IPS-11a (cell line): ENCODE measurements around the gene PRR5.
A peak's percentile ranks its signal among the peaks of the same experiment; 100 is the strongest.

ENCODE experiments used
- H3K4me3 ChIP-seq: one replicate; pipeline ENCODE4 v1.5.1; 2013; ENCODE audit warnings: low read depth, low read length, control low read depth

The PRR5 gene

DNA sequence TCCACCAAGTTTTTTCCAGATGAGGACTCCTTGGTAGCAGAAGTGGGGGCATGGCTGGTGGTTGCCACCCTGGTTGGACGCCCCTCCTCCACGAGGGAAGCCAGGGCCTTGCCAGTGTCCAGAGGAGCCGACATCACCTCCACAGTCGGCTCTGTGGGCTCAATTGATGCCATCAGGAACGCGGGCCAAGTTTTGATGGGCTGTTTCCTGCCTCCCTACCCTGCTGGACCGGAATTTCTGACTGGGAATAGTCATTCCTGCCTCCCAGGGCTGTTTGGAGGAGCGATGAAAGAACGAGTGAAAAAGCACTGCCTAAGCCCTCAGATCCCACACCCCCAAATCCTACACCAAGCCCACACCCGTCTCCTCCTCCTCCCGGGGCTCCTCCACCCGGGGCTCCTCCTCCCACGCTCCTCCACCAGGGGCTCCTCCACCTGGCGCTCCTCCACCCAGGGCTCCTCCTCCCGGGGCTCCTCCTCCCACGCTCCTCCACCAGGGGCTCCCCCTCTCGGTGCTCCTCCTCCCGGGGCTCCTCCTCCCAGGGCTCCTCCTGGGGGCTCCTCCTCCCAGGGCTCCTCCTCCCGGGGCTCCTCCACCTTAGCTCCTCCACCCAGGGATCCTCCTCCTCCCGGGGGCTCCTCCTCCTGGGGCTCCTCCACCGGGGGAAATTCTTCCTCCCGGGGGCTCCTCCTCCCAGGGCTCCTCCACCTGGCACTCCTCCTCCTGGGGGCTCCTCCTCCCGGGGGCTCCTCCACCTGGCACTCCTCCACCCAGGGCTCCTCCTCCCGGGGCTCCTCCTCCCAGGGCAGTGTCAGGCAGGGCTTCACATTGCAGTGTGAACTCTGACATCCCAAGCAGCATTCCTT is 10.0 kb upstream of the PRR5 start:
- H3K4me3 ChIP-seq: no peak overlapping the region

DNA sequence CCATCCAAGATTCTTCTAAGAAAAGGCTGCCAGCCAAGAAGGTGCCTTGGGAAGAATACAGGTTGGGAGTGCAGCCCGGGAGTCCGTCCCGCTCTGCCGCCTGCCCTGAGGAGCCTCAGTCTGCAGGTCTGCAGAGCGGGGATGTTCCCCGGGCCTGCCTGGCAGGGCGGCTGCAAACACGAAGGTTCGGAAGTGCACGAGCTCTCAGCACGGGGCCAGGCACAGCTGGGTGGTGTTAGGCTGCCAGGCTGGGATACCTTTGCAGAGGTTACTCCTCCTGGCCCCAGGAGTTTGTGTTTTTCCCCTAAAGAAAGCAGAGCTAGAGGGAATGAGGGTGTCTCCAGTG is 9.4 kb upstream of the PRR5 start:
- no peak overlapping the region for H3K4me3 ChIP-seq

DNA sequence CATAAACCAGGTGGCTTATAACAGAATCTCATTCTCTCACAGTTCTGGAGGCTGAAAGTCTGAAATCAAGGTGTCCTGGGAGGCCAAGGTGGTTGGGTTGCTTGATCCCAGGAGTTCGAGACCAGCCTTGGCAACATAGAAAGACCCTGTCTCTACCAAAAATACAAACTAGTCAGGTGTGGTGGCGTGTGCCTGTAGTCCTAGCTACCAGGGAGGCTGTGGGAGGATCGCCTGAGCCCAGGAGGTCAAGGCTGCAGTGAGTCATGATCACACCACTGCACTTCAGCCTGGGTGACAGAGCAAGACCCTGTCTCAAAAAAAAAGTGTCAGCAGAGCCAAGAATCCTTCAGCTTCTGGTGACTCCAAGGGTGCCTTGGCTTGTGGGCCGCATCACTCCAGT is 8.9 kb upstream of the PRR5 start:
- no peak overlapping the region for H3K4me3 ChIP-seq

DNA sequence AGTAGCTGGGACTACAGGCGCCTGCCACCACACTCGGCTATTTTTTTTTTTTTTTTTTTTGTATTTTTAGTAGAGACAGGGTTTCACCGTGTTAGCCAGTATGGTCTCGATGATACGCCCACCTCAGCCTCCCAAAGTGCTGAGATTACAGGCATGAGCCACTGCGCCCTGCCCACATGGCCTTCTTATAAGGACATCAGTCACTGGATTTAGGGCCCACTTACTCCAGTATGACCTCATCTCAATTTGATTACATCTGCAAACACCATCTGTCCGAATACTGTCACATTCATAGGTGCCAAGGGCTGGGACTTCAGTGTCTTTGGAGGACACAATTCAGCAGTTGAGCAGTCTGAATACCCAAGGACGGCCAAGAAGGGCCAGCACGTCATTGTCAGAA is 8.2 kb upstream of the PRR5 start:
- no peak overlapping the region for H3K4me3 ChIP-seq

DNA sequence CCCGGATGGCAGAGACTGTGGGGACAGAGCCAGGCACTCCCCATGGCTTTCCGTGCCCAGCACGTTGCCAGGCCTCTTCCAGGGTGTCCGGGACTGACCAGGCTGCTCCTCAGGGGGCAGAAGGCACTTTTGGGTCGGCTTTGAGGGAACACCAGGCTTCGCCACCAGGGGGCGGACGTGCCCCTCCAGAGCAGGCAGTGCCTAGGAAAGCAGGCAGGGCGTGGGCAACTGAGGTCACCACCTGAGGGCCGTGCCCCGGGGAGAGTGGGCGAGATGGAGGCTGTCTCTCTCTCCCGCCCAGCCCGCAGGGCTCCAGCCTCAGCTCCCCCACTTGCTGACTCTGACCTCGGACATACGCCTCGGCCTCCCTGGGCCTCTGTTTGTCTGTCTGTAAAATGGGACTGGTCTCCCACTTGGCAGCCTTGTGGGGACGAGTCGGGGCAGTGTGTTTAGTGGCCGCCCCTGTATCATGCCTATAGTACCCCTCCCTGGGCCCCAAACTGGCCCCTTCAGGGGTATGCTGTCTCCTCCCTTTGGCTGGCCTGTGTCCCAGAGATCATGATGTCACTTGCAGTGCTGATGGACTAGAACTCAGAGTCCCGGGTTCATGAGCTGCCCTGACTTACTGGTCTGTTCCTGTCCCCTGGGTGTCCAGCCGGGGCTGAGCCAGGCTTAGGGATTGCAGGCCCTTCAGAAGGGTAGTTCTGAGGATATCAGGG is 4.4 kb upstream of the PRR5 start:
- no peak overlapping the region for H3K4me3 ChIP-seq

DNA sequence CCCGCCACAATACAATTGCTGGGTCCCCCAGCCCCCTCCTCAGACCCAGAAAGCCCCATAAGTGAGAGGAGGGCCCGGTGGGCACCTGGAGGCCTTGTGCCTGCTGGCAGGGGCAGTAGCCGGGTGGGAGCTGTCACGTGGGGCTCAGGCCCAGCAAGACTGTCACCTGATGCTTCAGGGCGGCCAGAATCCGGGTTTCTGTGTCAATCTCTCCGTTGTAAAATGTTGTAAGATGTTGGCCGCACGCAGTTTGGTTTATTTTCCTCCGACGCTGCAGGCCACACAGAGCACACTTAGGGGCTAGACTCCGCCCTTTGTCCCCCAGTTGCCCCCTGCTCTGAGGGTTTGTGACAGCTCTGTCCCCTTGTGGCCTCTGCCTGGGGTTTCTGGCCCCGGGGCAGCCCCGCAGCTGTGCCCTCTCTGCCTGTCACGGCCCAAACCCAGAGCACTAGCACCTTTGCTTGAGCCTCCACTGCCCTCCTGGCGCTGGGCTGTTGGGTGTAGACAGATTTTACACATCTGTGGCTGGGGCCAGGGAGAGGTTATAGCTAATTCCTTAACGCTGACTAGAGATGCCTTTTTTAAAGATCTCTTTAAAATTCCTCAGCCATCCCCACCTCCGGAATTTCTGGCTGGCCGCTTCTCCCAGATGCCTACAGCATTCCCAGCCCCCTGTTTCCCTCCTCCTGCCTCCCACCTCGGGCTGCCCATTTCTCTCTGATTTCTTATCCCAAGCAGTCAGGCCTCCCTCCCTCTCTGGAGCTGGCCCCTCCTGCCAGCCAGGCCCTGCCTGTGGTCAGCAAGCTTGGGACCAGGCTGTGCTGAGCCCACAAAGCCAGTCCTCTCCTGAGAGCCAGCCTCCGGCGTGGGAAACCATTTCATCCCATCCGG is 3.2 kb upstream of the PRR5 start:
- no peak overlapping the region for H3K4me3 ChIP-seq

DNA sequence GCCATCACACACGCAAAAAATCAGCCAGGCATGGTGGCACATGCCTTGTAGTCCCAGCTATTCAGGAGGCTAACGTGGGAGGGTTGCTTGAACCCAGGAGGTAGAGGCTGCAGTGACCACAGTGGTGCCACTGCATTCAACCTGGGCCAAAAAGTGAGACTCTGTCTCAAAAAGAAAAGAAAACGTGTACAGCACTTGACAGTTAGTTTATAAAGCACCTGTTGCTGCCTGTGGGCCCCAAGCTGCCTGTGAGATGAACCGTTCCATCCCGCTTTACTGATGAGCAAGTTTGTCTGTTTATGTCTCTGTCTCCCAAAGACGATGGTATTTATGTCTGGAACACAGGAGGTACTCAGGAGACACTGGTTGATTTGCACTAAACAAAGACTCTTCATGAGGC is 1.5 kb upstream of the PRR5 start:
- H3K4me3 ChIP-seq: no peak overlapping the region

DNA sequence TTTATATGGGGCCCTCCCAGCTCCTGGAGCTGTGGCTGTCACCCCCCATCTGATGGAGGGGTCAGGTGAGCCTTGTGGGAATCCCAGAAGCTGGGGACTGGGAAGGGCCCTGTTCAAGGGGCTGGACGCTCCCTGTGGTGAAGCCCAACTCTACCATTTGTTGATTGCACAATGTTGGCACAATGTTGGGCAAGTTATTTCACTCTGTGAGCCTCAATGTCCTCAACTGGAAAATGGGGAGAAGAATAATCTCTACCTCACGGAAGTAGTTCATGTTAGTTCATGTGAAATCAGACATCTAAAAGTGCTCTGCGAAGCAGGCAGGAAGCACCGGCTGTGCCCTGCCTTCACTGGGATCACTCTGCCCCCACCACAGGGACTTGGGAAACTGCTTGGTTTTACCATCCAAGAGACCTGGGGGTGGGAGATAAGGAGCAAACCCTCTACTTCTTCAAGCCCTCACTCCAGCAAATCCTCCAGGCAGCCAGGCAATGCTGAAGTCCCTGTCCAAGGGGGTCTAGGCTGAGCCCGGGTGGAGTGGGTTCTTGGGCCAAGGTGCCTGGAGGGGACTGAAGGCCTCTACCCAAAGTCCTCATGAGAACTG is 715 bp upstream of the PRR5 start:
- no peak overlapping the region for H3K4me3 ChIP-seq

DNA sequence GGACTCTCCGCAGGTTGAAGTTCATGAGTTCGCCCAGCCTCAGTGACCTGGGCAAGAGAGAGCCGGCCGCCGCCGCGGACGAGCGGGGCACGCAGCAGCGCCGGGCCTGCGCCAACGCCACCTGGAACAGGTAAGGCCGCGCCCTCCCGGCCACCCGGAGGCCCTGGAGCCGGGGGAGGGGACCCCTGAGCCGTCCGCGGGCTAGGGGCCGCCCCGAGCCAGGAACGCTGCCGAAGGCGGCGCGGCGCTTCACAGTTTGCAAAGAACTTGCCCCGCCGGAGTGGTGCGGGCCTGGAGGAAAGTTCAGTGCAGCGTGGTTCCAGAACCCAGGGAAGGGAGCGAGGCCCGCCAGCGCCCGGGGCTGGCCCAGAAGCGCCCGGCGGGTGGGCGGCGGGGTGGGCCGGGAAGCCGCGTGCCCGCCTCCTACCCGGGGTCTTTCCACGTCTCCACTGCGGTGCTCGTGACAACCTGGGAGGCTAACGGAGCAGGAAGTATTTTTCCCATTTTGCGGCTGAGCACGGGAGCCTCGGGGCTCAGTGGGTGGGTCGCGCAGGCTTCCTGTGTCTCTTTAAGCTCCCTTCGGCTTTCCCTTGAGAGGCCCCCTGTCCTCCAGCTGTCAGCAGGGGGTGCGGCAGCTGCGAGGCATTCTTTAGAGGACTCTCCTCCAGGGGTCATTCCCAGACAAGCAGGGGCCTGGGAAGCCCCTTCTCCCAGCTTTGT is 635 bp downstream of the PRR5 start:
- H3K4me3 ChIP-seq: peak overlapping the region; percentile 58

DNA sequence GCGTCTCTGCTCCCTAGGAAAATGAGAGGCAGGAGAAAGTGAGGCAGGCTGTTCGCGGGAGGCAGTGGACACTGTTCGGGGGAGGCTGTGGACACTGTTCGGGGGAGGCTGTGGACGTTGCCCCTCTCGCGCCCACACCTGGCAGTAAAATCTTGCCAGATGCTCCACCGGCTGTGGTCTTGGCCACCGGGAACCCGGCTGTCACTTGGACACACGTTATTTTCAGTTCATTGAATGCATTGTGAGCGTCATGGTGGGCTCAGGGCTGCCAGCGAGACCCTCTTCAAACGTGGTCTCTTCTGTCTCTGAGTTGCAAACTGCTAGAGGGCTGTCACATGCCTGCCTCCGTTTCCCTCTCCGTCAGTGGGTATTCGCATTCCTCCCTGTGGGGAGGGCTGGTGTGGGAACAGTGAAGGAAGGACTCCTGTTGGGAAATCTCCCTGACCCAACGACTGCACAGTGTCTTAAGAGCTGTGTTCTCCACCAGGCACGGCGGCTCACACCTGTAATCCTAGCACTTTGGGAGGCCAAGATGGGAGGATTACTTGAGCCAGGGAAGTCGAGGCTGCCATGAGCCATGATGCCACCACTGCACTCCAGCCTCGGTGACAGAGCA is 1.4 kb downstream of the PRR5 start:
- peak overlapping the region; percentile 58 for H3K4me3 ChIP-seq

DNA sequence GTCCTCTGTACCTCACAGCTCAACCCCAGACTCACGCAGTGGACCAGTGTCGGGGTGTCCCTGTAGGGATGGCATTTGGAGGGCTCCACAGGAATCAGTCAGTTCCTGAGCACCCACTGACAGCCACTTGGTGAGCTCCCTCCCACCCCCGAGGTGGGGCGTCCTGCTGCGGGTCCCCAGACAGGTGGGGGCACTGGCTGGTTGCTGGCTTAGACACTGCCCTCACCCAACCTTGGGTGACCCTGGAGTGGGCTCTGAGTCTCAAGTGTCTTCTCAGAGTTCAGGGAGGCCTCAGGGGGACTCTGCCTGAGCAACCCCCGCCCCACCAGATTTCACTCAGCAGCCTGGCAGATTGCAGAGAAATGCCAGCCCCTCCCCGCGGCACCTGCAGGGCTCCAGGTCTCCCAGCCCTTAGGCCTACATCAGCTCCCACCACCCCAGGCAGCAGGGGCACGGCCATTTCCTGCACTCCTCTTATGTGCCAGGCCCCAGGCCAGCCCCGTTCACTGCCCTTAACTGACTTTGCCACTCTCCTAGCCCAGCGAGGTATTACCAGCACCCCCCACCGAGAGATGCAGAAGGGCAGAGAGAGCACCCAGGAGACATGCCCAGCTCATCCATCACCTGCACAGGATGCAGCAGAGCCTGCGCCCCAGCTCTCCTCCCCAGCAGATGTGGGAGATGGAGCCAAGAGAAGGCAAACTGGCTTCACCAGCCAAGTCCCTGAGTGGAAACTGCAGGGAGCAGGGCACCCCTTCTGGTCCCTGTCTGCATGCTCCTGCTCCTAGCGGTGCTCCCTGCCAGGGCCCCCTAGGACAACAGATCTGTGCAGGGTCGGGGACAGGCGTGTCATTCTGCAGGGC is 2.4 kb downstream of the PRR5 start:
- H3K4me3 ChIP-seq: no peak overlapping the region

DNA sequence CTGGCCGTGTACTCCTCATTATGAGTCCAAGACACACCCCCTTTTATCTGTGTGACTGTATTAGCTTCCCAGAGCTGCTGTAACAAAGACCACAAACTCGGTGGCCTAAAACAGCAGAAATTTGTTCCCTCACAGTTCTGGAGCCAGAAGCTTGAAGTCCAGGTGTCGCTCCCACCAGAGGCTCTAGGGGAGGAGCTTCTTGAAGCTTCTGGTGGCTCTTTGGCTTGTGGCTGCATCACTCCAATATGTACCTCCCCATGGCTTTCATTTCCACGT is 3.0 kb downstream of the PRR5 start:
- H3K4me3 ChIP-seq: no peak overlapping the region

DNA sequence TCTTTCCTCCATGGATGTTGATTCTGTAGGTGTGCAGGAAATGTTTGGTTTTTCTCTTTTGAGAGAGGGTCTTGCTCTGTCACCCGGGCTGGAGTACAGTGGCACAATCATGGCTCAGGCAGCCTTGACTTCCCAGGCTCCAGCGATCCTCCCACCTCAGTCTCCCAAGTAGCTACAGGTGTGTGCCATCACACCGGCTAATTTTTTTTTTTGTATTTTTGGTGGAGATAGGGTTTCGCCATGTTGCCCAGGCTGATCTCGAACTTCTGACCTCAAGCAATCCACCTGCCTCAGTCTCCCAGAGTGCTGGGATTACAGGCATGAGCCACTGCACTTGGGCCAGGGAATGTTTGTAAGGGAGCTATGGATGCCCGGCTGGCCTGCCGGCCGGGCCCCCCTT is 4.5 kb downstream of the PRR5 start:
- no peak overlapping the region for H3K4me3 ChIP-seq

DNA sequence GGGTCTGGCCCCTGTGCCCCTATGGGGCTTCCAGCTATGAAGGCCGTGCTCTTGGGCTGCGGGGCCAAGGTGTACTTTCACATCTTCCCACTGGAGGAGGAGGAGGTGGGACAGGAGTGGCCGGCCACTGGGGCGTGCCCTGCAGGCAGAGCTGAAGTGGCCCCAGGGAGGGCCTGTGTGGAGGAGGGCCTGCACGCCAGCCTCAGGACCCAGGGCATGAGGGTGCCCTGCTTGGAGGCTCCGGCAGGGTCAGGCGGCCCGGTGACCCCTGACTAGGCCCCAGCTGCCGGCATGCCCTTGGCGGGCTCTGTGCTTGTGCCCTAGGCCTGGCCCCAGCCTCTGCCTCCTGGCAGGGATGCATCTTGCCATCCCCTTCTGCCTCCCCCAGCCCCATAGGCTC is 5.2 kb downstream of the PRR5 start:
- H3K4me3 ChIP-seq: no peak overlapping the region

DNA sequence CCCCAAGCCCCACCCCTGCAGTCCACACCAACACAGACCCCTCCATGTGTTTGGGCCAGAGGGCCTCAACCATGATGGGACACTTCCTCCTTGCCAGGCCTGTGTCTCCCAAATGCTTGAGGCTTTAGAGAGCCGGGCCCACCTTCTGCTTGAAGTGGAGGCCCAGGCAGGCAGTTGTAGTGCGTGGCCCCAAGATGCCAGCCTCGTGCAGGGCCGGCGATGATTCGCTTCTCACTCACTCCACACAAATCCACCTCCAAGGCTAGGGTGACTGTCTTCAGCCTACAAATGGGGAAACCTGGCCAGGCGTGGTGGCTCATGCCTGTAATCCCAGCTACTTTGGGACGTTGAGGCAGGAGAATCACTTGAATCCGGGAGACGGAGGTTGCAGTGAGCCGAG is 5.7 kb downstream of the PRR5 start:
- no peak overlapping the region for H3K4me3 ChIP-seq

DNA sequence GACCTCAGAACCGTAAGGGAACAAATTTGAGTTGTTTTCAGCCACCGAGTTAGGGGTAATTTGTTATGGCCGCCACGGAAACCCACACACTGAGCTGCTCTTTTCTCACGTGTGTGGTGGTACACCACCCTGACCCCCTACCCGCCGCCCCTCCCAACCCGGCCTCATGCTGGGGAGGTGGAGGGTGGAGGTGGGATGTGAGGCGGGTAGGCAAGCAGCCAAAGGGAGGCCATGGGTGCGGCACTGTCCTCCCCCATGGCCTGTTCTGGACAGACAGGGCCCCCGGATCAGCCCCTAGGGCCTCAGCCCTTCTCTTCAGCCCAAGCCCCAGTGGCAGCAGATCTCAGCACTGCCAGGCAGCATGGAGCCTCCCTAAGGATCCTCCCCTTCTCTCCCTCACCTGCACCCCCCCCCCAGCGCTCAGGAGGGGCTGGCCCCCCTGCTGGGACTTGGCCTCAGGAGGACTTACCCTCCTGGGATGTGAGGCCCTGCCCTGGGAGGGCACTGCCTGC is 7.9 kb downstream of the PRR5 start:
- H3K4me3 ChIP-seq: no peak overlapping the region

DNA sequence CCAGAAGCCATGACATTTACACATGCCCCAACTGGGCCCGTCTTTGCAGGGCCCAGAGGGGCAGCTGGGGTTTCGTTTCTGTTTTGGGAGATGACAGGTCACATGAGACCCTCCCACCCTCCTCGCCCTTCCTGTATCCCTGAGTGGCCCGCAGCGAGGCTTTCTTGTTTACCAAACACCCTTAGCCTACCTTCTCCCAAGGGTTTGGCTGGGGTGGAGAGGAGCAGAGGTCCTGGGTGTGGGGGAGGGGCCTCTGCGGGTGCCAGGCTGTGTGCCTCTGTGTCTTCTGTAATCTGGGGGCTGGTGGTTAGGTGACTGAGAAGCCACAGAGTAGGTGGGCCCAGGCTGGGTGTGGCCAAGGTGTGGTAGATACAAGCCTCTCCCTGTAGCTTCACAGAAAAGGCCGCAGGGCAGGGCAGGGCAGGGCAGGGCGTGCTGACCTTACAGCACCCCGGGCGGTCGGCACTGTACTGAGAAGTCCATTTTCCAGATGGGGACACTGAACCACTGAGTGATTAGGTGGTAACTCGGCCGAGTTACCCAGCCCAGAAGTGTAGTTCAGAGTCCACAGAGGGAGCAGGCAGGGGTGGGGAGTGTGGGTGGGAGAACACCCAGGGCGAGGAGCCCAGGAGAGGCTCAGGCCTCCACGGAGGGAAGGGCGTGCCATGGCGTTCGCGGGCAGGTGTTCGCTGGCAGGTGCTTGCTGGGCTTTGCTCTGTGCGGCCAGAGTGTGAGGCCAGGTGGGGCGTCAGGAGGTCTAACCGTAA is 8.7 kb downstream of the PRR5 start:
- no peak overlapping the region for H3K4me3 ChIP-seq

DNA sequence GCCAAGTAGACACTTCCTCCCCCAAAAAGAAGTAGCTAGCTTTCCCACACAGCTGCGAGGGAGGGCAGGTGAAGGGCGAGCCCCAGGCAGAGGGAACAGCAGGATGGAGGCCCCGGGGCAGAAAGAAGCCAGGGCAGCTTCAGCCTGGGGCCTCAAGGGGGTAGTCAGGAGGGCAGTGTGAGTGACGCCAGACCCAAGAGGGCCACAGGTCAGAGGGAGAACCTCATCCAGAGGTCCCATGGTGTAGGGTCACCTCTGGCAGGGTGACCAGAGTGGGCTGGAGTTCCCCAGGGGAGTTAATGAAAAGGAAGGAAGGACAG is 9.2 kb downstream of the PRR5 start:
- H3K4me3 ChIP-seq: no peak overlapping the region
